HG02642 (cell line): ENCODE measurements around the gene TRIM25.

Experiments
- ATAC-seq: cut with Tn5 transposase; IDR thresholded peaks from one replicate; pipeline ENCODE4 v1.9.1; 2021; ENCODE audit warnings: mild to moderate bottlenecking; ENCODE audit not compliant: unreplicated experiment, poor library complexity

The TRIM25 gene

GRCh38 chr17:56879280-56879679, 34.6 kb downstream of the TRIM25 start:
- ATAC-seq, result no peak

- no peak for ATAC-seq
Measured at GRCh38 chr17:56876766-56877179, 37.1 kb downstream of the TRIM25 start.

GRCh38 chr17:56870081-56870651, 43.7 kb downstream of the TRIM25 start:
- no peak for ATAC-seq

- ATAC-seq, result no peak
Measured at GRCh38 chr17:56868716-56869115, 45.1 kb downstream of the TRIM25 start.

- ATAC-seq, result no peak
Measured at GRCh38 chr17:56867948-56868376, 45.9 kb downstream of the TRIM25 start.

GRCh38 chr17:56866496-56866895, 47.4 kb downstream of the TRIM25 start:
- ATAC-seq, result no peak

GRCh38 chr17:56866076-56866475, 47.8 kb downstream of the TRIM25 start:
- ATAC-seq, result no peak

GRCh38 chr17:56863974-56864373, 49.9 kb downstream of the TRIM25 start:
- no peak for ATAC-seq

- ATAC-seq, result no peak
Measured at GRCh38 chr17:56861899-56862298, 52.0 kb downstream of the TRIM25 start.

GRCh38 chr17:56851008-56851407, 62.8 kb downstream of the TRIM25 start:
- ATAC-seq, result no peak

GRCh38 chr17:56850591-56850990, 63.3 kb downstream of the TRIM25 start:
- ATAC-seq, result no peak

- ATAC-seq, result no peak
Measured at GRCh38 chr17:56849131-56849530, 64.7 kb downstream of the TRIM25 start.

GRCh38 chr17:56847106-56847505, 66.7 kb downstream of the TRIM25 start:
- no peak for ATAC-seq

- no peak for ATAC-seq
Measured at GRCh38 chr17:56845934-56846333, 67.9 kb downstream of the TRIM25 start.

GRCh38 chr17:56842577-56842976, 71.3 kb downstream of the TRIM25 start:
- ATAC-seq, result no peak

- no peak for ATAC-seq
Measured at GRCh38 chr17:56838687-56839086, 75.2 kb downstream of the TRIM25 start.
